ENCODE data around the gene EZR.

DNA sequence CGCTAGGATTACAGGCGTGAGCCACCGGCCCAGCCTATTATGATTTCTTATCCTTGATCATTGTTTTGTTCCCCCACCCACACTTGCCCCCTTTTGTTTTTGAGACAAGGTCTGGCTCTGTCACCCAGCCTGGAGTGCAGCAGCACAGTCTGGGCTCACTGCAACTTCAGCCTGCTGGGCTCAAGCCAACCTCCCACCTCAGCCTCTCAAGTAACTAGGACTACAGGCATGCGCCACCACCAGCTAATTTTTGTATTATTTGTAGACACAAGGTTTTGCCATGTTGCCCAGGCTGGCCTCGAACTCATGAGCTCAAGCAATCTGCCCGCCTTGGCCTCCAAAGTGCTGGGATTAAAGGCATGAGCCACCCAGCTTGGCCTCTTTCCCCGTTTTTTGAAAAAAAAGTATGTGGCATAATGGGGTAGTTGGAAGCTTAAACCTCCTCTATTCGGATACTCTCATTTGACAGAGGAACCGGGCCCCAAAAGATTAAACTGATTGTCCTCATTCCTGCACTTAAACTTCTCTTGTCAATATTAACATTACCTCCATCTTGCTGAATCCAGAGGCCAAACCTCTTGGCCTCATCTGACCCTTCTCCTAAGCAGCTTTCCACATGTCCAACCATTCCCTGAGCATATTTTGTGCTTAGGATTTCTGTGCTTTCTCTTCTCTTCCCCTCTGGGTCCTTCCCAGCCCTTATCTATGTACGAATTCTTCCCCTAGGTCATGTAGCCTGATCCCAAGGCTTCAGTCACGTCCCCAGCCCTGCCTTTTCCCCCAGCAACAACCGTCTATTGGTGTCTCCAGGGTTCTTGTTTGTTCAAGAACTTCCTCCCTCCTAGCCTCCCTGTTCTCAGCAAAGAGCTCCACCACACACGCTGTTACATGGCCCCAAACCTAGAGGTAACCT is 6.1 kb upstream of the EZR start:
- TF ChIP-seq, protein P1, sequence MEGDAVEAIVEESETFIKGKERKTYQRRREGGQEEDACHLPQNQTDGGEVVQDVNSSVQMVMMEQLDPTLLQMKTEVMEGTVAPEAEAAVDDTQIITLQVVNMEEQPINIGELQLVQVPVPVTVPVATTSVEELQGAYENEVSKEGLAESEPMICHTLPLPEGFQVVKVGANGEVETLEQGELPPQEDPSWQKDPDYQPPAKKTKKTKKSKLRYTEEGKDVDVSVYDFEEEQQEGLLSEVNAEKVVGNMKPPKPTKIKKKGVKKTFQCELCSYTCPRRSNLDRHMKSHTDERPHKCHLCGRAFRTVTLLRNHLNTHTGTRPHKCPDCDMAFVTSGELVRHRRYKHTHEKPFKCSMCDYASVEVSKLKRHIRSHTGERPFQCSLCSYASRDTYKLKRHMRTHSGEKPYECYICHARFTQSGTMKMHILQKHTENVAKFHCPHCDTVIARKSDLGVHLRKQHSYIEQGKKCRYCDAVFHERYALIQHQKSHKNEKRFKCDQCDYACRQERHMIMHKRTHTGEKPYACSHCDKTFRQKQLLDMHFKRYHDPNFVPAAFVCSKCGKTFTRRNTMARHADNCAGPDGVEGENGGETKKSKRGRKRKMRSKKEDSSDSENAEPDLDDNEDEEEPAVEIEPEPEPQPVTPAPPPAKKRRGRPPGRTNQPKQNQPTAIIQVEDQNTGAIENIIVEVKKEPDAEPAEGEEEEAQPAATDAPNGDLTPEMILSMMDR (conservative IDR thresholded peaks at IDR 0.05; ENCODE audit: low read length) = no peak
- no peak for TF ChIP-seq EZH2phosphoT487 (IDR thresholded peaks at IDR 0.05; ENCODE audit: borderline replicate concordance, low read depth, low read length)

All from OCI-LY7 (cell line).